Measurements from ENCODE around the gene LDLRAD4.

DNA sequence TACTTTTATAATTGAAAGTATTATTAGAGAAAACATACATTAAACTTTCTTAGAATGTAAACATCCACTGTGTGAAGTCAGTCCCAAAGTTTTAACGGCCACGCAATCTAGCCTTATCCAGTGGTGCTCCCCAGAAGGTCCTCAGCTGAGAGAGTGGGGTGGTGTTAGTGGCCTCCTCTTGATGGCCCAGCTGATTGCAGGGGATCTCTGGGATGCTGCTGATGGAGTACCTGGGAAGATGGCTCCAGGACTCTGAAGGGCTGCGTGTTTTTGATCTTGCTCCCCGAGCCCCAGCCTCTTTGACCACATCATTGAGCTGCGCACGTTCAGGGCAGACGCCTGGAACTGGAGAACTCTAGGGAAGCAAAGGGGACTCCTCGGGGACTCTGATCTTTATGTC lies 326.4 kb downstream of the LDLRAD4 start:
- no peak for TF ChIP-seq EZH2phosphoT487 (IDR thresholded peaks at IDR 0.05; ENCODE audit: unreplicated experiment)
- TF ChIP-seq, protein P1, sequence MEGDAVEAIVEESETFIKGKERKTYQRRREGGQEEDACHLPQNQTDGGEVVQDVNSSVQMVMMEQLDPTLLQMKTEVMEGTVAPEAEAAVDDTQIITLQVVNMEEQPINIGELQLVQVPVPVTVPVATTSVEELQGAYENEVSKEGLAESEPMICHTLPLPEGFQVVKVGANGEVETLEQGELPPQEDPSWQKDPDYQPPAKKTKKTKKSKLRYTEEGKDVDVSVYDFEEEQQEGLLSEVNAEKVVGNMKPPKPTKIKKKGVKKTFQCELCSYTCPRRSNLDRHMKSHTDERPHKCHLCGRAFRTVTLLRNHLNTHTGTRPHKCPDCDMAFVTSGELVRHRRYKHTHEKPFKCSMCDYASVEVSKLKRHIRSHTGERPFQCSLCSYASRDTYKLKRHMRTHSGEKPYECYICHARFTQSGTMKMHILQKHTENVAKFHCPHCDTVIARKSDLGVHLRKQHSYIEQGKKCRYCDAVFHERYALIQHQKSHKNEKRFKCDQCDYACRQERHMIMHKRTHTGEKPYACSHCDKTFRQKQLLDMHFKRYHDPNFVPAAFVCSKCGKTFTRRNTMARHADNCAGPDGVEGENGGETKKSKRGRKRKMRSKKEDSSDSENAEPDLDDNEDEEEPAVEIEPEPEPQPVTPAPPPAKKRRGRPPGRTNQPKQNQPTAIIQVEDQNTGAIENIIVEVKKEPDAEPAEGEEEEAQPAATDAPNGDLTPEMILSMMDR (conservative IDR thresholded peaks at IDR 0.05; ENCODE audit: low read depth in 2 of 2): no peak
- no peak for TF ChIP-seq JUNB (IDR thresholded peaks at IDR 0.05; ENCODE audit: unreplicated experiment)
- no peak for TF ChIP-seq EZH2 (IDR thresholded peaks at IDR 0.05; ENCODE audit: low read depth, unreplicated experiment)
- no peak for TF ChIP-seq REST (IDR thresholded peaks at IDR 0.05; ENCODE audit: unreplicated experiment)

All from GM23338 (cell line).